ENCODE measurements around the gene OGDH. TPM values are rescaled to one million over a fixed set of nuclear protein-coding genes. Genes with fewer than 3 reads are reported as not detected.

Gene OGDH
- total and polyA plus RNA-seq, 4 donors, result 39.0 to 142 (median 59.9) TPM

DNA sequence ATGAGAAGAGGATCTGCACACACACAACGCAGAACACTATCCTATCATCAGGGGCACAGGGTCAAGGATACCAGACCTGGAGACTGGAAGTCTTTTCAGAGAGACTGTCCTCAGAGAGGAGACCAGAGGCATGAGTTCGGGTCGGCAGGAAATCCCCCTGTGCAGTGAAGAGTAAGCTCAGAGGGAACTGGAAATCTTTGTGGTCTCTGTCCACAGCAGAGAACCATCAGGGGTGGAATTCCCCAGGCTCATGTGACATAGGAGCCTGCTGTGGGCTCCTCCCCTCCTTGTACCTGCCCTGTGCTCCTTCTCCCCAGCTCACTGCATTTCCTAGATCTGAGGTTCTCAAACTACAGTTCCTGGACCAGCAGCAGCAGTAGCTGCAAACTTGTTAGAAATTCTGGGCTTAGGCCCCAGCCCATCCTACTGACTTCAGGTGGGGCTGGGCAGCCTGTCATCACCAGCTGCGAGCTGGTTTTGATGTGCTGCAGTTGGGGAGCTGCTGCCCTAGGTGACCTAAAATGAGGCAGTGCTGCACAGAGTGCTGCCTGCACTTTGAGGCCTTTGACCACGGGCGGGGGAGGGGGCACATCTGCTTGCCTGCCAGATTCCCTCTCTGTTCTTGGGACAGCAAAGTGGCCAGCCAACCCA, 144.6 kb downstream of the OGDH start:
- H3K4me3 ChIP-seq, result no peak overlapping the region
- 39 to 57% methylated on average over 6 of the region's 6 CpGs for WGBS, 2 donors
- H3K4me1 ChIP-seq (ENCODE audit: control insufficient read depth in 5 of 5, insufficient read depth in 5 of 5, low read length in 5 of 5), result peaks cover 11 to 41% (median 18%) of the 10 kb centered on the region in 5 donors
- peaks cover 0 to 7% (median 1%) of the 10 kb centered on the region in 4 donors for H3K36me3 ChIP-seq (ENCODE audit: control insufficient read depth in 4 of 4, insufficient read depth in 4 of 4, low read length in 4 of 4)
- DNase-seq (no peak), ATAC-seq (ENCODE audit: insufficient read depth, low FRiP score) (no peak)
- H3K9me3 ChIP-seq (ENCODE audit: control insufficient read depth in 4 of 4, insufficient read depth in 3 of 4, low read length in 3 of 4), result no peaks in the 10 kb centered on the region
- TF ChIP-seq, protein P1, sequence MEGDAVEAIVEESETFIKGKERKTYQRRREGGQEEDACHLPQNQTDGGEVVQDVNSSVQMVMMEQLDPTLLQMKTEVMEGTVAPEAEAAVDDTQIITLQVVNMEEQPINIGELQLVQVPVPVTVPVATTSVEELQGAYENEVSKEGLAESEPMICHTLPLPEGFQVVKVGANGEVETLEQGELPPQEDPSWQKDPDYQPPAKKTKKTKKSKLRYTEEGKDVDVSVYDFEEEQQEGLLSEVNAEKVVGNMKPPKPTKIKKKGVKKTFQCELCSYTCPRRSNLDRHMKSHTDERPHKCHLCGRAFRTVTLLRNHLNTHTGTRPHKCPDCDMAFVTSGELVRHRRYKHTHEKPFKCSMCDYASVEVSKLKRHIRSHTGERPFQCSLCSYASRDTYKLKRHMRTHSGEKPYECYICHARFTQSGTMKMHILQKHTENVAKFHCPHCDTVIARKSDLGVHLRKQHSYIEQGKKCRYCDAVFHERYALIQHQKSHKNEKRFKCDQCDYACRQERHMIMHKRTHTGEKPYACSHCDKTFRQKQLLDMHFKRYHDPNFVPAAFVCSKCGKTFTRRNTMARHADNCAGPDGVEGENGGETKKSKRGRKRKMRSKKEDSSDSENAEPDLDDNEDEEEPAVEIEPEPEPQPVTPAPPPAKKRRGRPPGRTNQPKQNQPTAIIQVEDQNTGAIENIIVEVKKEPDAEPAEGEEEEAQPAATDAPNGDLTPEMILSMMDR (IDR thresholded peaks at IDR 0.05; ENCODE audit: control extremely low read depth, extremely low read depth), result no peak
- H3K9ac ChIP-seq (ENCODE audit: insufficient read depth in 1 of 2, low read length in 2 of 2), result no peak overlapping the region
- peak overlapping the region in 1 of 2 donors; percentile 39 for H3K27ac ChIP-seq (ENCODE audit: low read depth in 1 of 2, low read length in 1 of 2)
- no peaks in the 10 kb centered on the region for H3K27me3 ChIP-seq (ENCODE audit: control insufficient read depth in 3 of 3, insufficient read depth in 3 of 3, low read length in 2 of 3)

- no peak for ATAC-seq (ENCODE audit: insufficient read depth, low FRiP score)
- WGBS, 2 donors, result 97% methylated on average over 2 of the region's 2 CpGs
- TF ChIP-seq, protein P1 (IDR thresholded peaks at IDR 0.05; ENCODE audit: control extremely low read depth, extremely low read depth), result no peak
Observed at GRCh38 chr7:44752822-44753221, 146.4 kb downstream of the OGDH start.

GRCh38 chr7:44754802-44755697, 148.6 kb downstream of the OGDH start:
- no peaks in the 10 kb centered on the region for H3K9me3 ChIP-seq (ENCODE audit: control insufficient read depth in 4 of 4, insufficient read depth in 3 of 4, low read length in 3 of 4)
- TF ChIP-seq, protein P1 (IDR thresholded peaks at IDR 0.05; ENCODE audit: control extremely low read depth, extremely low read depth), result no peak
- WGBS, 2 donors, result 76 to 87% methylated on average over 11 of the region's 11 CpGs
- no peak overlapping the region for H3K4me3 ChIP-seq
- no peak for ATAC-seq (ENCODE audit: insufficient read depth, low FRiP score)
- peak overlapping the region in 1 of 2 donors; percentile 5 for H3K9ac ChIP-seq (ENCODE audit: insufficient read depth in 1 of 2, low read length in 2 of 2)
- peak overlapping the region in 1 of 2 donors; percentile 8 for H3K27ac ChIP-seq (ENCODE audit: low read depth in 1 of 2, low read length in 1 of 2)
- H3K27me3 ChIP-seq (ENCODE audit: control insufficient read depth in 3 of 3, insufficient read depth in 3 of 3, low read length in 2 of 3), result no peaks in the 10 kb centered on the region
- H3K36me3 ChIP-seq (ENCODE audit: control insufficient read depth in 4 of 4, insufficient read depth in 4 of 4, low read length in 4 of 4), result peaks cover 3 to 23% (median 5%) of the 10 kb centered on the region in 4 donors
- peaks cover 8 to 41% (median 25%) of the 10 kb centered on the region in 5 donors for H3K4me1 ChIP-seq (ENCODE audit: control insufficient read depth in 5 of 5, insufficient read depth in 5 of 5, low read length in 5 of 5)
- DNase-seq, result no peak

More at GRCh38 chr7:44752822-44753221, 146.4 kb downstream of the OGDH start:
- Histone ChIP-seq H3K36me3 (ENCODE audit: control insufficient read depth in 4 of 4, insufficient read depth in 4 of 4, low read length in 4 of 4) (peaks cover 0 to 11% (median 5%) of the 10 kb centered on the region in 4 donors), H3K4me3 (no peak overlapping the region), H3K27ac (ENCODE audit: low read depth in 1 of 2, low read length in 1 of 2) (no peak overlapping the region), H3K4me1 (ENCODE audit: control insufficient read depth in 5 of 5, insufficient read depth in 5 of 5, low read length in 5 of 5) (peaks cover 11 to 49% (median 30%) of the 10 kb centered on the region in 5 donors), H3K9me3 (ENCODE audit: control insufficient read depth in 4 of 4, insufficient read depth in 3 of 4, low read length in 3 of 4) (no peaks in the 10 kb centered on the region), H3K27me3 (ENCODE audit: control insufficient read depth in 3 of 3, insufficient read depth in 3 of 3, low read length in 2 of 3) (no peaks in the 10 kb centered on the region), H3K9ac (ENCODE audit: insufficient read depth in 1 of 2, low read length in 2 of 2) (no peak overlapping the region)
- DNase-seq, result no peak
